ENCODE results near the gene UQCC2. TPM values are rescaled to one million over a fixed set of nuclear protein-coding genes. Genes with fewer than 3 reads are reported as not detected.

The UQCC2 gene
- total and polyA plus RNA-seq, 12 donors = 7.4 to 214 (median 72.9) TPM

DNA sequence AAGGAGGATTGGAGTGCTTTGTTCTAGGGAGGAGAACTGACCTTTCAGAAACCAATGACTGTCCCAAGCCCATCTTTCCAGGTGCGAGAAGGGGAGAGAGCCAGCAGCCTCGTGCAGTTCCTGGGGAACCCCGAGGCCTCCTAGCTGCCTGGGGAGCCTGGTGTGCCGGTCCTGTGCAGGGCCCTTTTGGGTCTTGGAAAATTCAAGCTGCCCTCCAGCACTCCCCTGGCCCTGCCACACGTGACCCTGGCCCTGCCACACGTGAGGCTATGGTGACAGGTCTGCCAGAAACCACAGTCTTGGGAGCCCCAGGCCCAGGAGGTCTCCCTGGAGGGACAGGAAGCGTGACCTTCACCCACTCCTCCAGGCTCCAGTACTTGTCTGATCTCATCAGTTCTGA is 19.5 kb upstream of the UQCC2 start:
- Histone ChIP-seq H3K27me3 (peaks cover 10% of the 10 kb centered on the region), H3K36me3 (replicated peaks in 1 of 2) (no peaks in the 10 kb centered on the region), H3K9me3 (replicated peaks in 1 of 3) (no peaks in the 10 kb centered on the region), H3K4me3 (no peak overlapping the region), H3K4me1 (replicated peaks in 1 of 2) (no peaks in the 10 kb centered on the region), H3K27ac (no peak overlapping the region)
- intact Hi-C loops (cut with DNase I) = no loop called here
- TF ChIP-seq, protein P1, sequence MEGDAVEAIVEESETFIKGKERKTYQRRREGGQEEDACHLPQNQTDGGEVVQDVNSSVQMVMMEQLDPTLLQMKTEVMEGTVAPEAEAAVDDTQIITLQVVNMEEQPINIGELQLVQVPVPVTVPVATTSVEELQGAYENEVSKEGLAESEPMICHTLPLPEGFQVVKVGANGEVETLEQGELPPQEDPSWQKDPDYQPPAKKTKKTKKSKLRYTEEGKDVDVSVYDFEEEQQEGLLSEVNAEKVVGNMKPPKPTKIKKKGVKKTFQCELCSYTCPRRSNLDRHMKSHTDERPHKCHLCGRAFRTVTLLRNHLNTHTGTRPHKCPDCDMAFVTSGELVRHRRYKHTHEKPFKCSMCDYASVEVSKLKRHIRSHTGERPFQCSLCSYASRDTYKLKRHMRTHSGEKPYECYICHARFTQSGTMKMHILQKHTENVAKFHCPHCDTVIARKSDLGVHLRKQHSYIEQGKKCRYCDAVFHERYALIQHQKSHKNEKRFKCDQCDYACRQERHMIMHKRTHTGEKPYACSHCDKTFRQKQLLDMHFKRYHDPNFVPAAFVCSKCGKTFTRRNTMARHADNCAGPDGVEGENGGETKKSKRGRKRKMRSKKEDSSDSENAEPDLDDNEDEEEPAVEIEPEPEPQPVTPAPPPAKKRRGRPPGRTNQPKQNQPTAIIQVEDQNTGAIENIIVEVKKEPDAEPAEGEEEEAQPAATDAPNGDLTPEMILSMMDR (IDR thresholded peaks at IDR 0.05) = no peak
- no peak for TF ChIP-seq POLR2A (IDR thresholded peaks at IDR 0.05)
- no peak for DNase-seq
- 81 to 95% (median 92%) methylated on average over 2 to 7 of the region's 7 CpGs for WGBS, 4 donors

DNA sequence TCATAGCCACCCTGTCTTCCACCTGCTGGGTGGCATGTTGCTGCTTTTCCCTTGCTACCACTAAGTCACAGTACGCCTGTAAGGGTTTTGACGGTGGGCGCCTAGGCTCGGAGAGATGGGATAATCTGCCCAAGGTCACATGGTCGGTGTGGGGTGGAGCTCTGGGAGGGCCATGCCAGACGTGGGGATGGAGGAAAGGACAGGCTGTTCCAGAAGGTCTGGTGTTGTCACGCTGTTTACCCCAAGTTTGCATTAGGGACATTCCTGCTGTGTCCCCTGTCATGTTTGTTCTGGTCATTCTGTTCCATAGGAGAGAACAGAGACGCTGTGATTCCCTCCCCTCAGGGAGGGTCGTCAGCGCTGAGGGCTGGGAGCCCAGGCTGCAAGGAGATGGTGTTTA is 19.1 kb upstream of the UQCC2 start:
- 77 to 80% (median 78%) methylated on average over 8 to 10 of the region's 10 CpGs for WGBS, 4 donors
- intact Hi-C loops (cut with DNase I) = no loop called here
- no peak overlapping the region for H3K4me3 ChIP-seq
- H3K9me3 ChIP-seq (replicated peaks in 1 of 3) = no peaks in the 10 kb centered on the region
- peaks cover 10% of the 10 kb centered on the region for H3K27me3 ChIP-seq
- no peaks in the 10 kb centered on the region for H3K4me1 ChIP-seq (replicated peaks in 1 of 2)
- no peak for DNase-seq
- TF ChIP-seq POLR2A (IDR thresholded peaks at IDR 0.05) = no peak
- TF ChIP-seq, protein P1 (IDR thresholded peaks at IDR 0.05) = no peak
- no peaks in the 10 kb centered on the region for H3K36me3 ChIP-seq (replicated peaks in 1 of 2)
- no peak overlapping the region for H3K27ac ChIP-seq

DNA sequence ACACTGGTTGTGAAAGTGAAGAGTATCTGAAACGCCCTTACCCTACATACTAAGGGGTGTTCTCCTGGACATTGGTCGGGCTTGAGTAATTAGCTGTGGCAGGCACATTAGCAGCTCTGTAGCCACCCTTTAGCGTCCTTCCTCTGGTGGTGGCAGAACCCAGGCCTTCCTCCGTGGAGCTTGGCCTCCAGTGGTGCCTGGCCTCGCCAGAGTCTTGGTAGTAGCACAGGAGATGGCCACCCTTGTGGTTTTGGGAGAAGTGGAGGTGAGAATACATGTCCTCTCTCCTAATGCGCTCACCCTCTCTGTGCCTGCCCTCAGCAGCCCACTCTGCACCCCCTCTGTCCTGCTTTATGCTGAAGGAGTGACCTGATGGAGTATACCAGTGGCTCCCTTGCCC is 17.6 kb upstream of the UQCC2 start:
- no peak overlapping the region for H3K27ac ChIP-seq
- no peaks in the 10 kb centered on the region for H3K9me3 ChIP-seq (replicated peaks in 1 of 3)
- intact Hi-C loops (cut with DNase I) = no loop called here
- DNase-seq = no peak
- H3K4me1 ChIP-seq (replicated peaks in 1 of 2) = no peaks in the 10 kb centered on the region
- H3K36me3 ChIP-seq (replicated peaks in 1 of 2) = no peaks in the 10 kb centered on the region
- no peak overlapping the region for H3K4me3 ChIP-seq
- WGBS, 4 donors = 84 to 95% (median 89%) methylated on average over 4 to 6 of the region's 6 CpGs
- TF ChIP-seq, protein P1 (IDR thresholded peaks at IDR 0.05) = no peak
- TF ChIP-seq POLR2A (IDR thresholded peaks at IDR 0.05) = no peak
- peaks cover 3% of the 10 kb centered on the region for H3K27me3 ChIP-seq

DNA sequence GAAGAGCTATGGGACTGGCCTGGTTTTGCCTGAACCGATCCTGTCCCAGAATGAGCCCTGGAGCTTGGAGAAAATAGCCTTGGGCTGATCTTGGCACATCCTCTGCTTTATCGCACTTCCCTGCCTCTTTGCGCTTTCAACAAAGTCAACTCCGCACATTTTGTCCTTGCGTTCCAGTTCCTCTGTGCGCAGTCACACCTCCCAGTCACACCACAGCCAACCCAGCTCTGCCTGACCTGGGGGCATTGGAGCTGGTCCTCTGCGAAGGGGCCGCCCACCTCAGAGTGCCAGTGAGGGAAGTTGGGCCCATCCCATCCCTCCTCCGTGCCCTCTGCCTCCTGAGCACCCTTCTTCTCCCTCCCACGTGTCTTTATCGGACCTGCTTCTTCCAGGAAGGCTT is 16.9 kb upstream of the UQCC2 start:
- Histone ChIP-seq H3K4me3 (no peak overlapping the region), H3K27ac (no peak overlapping the region), H3K27me3 (peaks cover 3% of the 10 kb centered on the region), H3K36me3 (replicated peaks in 1 of 2) (no peaks in the 10 kb centered on the region), H3K9me3 (replicated peaks in 1 of 3) (no peaks in the 10 kb centered on the region), H3K4me1 (replicated peaks in 1 of 2) (peaks cover 0 to 3% of the 10 kb centered on the region in 2 donors)
- WGBS, 4 donors = 78 to 93% (median 85%) methylated on average over 10 to 11 of the region's 11 CpGs
- intact Hi-C loops (cut with DNase I) = no loop called here
- DNase-seq = no peak
- no peak for TF ChIP-seq POLR2A (IDR thresholded peaks at IDR 0.05)
- TF ChIP-seq, protein P1 (IDR thresholded peaks at IDR 0.05) = no peak
